SHP77 treated with DMSO at 0.1 percent for 48 hours (cell line): ENCODE results near the gene FBLN7.

Experiments used
- DNase-seq: peaks from one replicate; lab custom pipeline; 2025; lab: John Stamatoyannopoulos, UW

Gene FBLN7

GRCh38 chr2:112140899-112141625 is 2.9 kb downstream of the FBLN7 start:
- DNase-seq = no peak

- no peak for DNase-seq
These were observed 3.4 kb downstream of the FBLN7 start for GRCh38 chr2:112141626-112142007.

GRCh38 chr2:112142525-112143078 is 4.4 kb downstream of the FBLN7 start:
- DNase-seq = no peak

GRCh38 chr2:112143150-112143549 is 5.0 kb downstream of the FBLN7 start:
- no peak for DNase-seq

DNA sequence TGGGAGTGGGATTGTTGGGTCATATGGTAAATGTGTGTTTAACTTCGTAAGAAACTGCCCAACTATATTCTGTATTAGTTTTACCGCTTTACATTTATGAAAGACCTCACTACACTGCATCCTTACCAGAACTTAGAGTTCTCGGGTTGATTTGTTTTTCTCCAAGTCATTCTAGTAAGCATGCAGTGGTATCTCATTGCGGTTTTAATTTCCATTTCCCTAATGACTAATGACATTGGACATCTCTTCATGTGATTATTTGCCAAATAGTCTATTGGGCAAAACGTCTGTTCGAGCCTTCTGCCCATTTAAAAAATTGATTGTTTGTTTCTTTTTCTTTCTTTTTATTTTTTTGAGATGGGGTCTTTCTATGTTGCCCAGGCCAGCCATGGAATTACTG is 6.8 kb downstream of the FBLN7 start:
- no peak for DNase-seq

DNA sequence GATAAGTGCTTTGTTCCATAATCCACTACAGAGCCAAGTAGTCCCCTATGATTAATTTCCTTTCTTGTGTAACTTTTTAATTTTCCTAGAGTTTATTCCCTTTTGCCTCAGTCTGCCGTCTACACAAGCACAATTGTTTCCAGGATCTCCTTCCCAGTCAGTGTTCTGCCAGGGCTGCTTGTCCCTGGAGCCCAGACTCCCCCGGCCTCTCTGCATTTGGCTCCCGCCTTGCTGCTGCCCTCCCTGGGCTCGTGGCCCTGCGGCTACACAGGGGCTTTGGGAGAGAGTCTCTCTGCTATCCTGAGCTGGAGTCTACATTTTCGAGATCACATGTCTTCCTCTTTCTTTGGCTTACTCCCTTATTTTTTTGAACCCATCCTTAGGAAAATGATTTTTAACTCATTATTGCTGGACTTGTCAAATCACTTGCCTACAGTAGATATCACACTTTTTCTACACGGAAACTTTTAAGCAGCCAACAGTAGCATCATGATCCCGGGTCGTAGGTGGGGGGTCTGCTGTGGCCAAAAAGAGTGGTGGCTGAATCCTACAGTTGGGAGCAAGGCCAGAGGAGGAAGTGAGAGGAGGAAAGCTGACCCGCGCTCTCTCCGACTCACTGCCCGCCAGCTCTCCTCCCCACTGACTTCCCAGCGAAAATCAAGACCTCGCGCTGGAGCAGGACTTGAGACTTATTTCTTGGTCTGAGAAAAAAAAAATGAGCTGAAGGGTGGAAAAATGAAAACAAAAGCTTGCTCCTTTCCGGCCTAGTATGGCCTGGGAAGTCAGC is 9.4 kb downstream of the FBLN7 start:
- no peak for DNase-seq

DNA sequence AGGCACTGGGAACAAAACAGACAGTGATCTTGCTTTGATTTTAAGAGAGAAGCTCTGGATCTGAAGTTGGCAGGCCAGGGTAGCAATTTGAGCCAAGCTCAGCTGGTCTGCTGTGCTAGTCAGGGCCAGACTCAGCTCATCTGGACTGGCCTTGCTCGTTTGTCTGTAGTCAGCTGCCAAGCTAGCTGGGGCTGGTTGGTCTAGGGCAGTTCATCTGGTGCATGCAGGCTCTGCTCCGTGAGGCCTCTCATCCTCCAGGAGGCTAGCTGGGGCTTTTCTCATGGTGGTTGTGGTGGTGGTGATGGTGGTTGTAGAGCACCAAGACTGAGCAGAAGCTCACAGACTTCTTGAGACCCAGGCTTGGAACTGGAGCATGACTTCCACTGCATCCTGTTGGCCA is 10.3 kb downstream of the FBLN7 start:
- DNase-seq = no peak

GRCh38 chr2:112149194-112149593 is 11.0 kb downstream of the FBLN7 start:
- DNase-seq = no peak

GRCh38 chr2:112149866-112150435 is 11.8 kb downstream of the FBLN7 start:
- DNase-seq = no peak

GRCh38 chr2:112150447-112150846 is 12.3 kb downstream of the FBLN7 start:
- DNase-seq = no peak

GRCh38 chr2:112150851-112151250 is 12.7 kb downstream of the FBLN7 start:
- DNase-seq = no peak

DNA sequence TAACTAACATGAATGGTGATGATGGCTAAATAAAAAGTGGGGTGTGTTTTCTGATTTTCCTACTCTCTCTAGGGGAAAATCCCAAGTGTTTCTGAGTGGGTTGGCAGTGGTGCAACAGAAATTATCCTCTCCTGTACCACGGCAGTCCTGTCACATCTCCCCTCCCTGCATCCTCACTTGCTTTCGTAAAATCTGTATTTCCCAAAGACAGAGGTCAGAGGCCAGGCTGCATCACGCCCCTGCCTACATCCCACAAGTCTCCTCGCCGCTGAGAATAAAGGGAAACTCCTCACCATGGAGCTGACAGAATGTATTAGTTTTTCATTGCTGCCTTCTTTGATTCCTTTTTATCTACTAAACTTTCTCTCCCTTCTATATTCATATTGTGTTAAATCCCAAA is 13.1 kb downstream of the FBLN7 start:
- no peak for DNase-seq

- DNase-seq = no peak
These were observed 13.7 kb downstream of the FBLN7 start for GRCh38 chr2:112151701-112152440.

GRCh38 chr2:112152476-112153178 is 14.4 kb downstream of the FBLN7 start:
- no peak for DNase-seq

- DNase-seq = no peak
These were observed 14.9 kb downstream of the FBLN7 start for GRCh38 chr2:112153179-112153490.

DNA sequence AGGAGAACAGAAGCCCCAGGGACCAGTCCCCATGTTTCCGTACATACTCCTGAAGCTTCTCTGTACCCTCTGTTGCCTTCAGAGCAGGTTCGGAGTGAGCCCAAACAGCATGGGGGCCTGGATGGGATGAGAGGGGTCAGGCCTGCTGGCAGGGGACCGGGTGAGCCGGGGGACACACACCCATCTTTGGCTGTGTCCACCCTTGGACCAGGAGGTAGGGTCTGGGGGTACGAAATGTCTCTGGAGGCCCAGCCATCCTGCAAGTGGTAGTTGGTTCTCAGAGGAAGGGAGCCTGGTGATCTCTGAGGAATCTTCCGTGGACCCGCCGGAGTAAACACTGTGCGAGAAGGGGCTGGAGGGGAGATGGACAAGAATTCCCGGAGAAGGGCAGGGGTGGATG is 15.3 kb downstream of the FBLN7 start:
- no peak for DNase-seq

- DNase-seq = no peak
These were observed 16.3 kb downstream of the FBLN7 start for GRCh38 chr2:112154246-112155117.

DNA sequence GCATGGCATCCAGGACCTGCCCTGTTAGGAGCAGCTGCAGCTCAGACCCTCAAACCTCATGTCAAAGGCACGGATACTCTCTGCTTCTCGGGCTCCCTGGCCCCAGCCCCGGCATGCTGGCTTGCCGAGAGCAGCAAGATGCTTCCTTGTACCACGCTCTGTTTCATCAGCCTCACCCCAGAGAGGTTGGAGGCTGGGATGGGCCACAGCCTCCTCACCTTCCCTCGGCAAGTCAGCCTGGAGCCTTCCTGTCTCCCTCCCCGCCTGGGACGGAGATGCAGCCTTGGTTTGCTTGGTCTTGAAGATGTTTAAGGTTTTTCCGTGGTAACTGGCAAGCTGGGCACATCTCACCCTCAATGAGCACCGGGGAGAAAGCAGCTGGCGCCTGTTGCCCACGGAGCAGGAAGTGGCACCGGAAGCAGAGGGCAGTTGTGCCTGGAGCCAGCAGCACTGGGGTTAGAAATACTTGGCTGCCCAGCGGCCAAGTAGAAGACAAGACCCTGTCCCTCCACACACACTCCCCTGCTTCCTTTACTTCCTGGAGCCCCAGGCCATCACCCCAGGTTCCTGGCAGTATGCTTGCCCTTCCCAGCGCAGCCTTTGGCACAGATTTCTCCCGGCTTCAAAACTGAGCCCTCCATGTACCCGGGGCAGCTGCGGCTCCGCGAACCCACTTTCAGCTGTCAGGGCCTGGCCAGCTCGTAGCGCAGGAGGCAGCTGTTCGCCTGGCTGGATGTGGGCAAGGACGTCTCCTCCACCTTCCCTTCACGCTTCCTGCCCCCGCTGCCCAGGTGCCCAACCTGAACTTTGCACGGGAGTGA is 17.4 kb downstream of the FBLN7 start:
- DNase-seq = peak; percentile 67

DNA sequence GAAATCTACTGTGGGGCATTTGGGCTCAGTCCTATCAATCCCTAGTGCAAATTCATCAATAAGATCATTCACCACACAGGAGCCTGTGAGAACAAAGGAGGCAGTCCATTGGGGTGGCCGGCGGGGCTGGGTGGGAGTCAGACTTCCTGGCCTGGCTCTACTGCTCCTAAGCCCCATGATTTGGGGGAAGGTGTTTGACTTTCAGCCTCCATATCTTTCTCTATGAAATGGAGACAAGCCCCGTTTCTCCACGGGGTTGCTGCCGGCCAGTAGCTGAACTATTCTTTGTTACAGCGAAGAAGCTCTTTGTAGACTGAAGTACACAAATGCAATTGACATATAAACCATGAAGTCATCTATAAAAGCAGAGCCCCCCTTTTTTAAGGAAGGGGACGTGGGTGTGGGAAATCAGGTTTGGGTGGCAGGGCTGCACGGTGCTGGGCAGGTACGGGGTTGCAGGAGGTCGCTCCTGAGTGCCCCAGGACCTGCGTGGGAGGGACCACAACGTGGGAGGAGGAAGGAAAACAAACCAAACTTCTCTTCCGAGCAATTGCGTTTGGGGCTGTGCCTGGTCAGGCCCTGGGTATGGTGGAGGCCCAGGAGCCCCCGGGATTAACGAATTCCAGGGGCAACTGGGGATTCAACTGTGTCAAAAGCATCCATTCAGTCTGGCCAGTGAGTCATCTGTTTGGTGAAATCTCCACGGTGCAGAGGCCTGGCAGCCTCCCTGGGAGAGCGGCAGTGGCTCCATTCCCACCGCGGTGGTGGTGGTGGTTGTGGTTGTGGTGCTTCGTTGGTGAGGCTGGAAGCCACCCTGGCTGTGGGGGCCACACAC is 18.2 kb downstream of the FBLN7 start:
- DNase-seq = no peak
